Pancreas (tissue), 10 donors: ENCODE data around the gene TICAM1. TPM values are rescaled to one million over a fixed set of nuclear protein-coding genes. Genes with fewer than 3 reads are reported as not detected.
"Not testable (repeated sequence)": the region's sequence is repeated elsewhere in the genome, so short reads cannot be mapped to it uniquely, and the experiment has no call there.

Experiments
- ATAC-seq, 4 donors: fragments of 200-7000 bp; cut with Tn5 transposase; one replicate each; pipeline versions ENCODE4 v1.8.0 to v1.9.1; 2020; ENCODE audit warnings: mild to moderate bottlenecking in 4 of 4, moderate library complexity in 4 of 4
- DNase-seq, 6 donors: peaks; one replicate each; pipeline ENCODE4 v3.0.0-alpha.2; 2020
- FAIRE-seq: peaks from 2 replicates; lab custom pipeline; 2012; peaks lifted over from hg19 to GRCh38; lab: Jason Lieb, UNC
- H3K27ac ChIP-seq, 4 donors: fragments of 200-600 bp; sonication (generic); 1 replicate in 3 of 4; 2 replicates in 1 of 4; pipeline versions ENCODE4 v1.5.0 to v1.8.0; 2020
- H3K27me3 ChIP-seq, 4 donors: fragments of 200-600 bp; one replicate each; pipeline ENCODE4 v1.8.0; 2021
- H3K36me3 ChIP-seq, 3 donors: fragments of 200-600 bp; sonication (generic) in 1 of 3; one replicate each; pipeline versions ENCODE4 v1.5.0 to v1.8.0; 2020 to 2021
- H3K4me1 ChIP-seq, 3 donors: fragments of 200-600 bp; one replicate each; pipeline ENCODE4 v1.8.0; 2021
- H3K4me3 ChIP-seq, 4 donors: fragments of 200-600 bp; sonication (generic) in 2 of 4; one replicate each; pipeline versions ENCODE4 v1.5.0 to v1.8.0; 2020 to 2021
- H3K9me3 ChIP-seq, 4 donors: fragments of 200-600 bp; one replicate each; pipeline ENCODE4 v1.8.0; 2021
- WGBS, 2 donors: extraction: QIAGEN DNeasy Blood & Tissue Kit; methylation state at CpG; one replicate each; pipeline ENCODE4 v1.1.7; 2013; 5-methylcytosine and 5-hydroxymethylcytosine counted together
- intact Hi-C, 3 donors: fragments of 100-400 bp; cut with DNase I; formaldehyde crosslinking; loops; one replicate each; pipeline versions ENCODE4 v1.11.1 to v1.14.2; 2022
- polyA plus RNA-seq, 2 donors: library from polyadenylated mRNA; stranded (reverse); fragments of 200-250 nt; gene quantifications; one replicate each; pipeline ENCODE4 v1.2.3, GENCODE V29; 2013
- total RNA-seq, 6 donors: library from RNA; stranded (reverse); fragmentation: NEBNext Ultra II Directional in 4 of 6; extraction: Animal tissue kit (Norgen Biotek cat#: 25700) in 4 of 6; gene quantifications; one replicate each; pipeline versions ENCODE4 v1.2.1 to v1.2.4, GENCODE V29; 2021 to 2023
- TF ChIP-seq, protein P1 (sequence below), 4 donors: fragments of 200-600 bp; sonication (generic) in 3 of 4; IDR thresholded peaks; one replicate each; pipeline versions ENCODE4 v1.5.0 to v1.8.0; 2021; ENCODE audit warnings: antibody characterized with exemption in 4 of 4
- donor health status: healthy with polysubstance abuse.
- donor health status: DM: no; HTN: no; CAD: no; lungs with moderate emphysema.
- donor health status: DM: no; HTN: no; CAD: no.
- donor health status: control.
- donor health status: control.
- donor health status: Bipolar disorder and iron deficiency.
- donor health status: DM: yes; HTN: yes; CAD: no.
- donor health status: DM: no; HTN: no; CAD: no.
- donor health status: DM: no; HTN: no; CAD: no.
- donor health status: DM: yes; HTN: yes; CAD: no.

Gene TICAM1
- total and polyA plus RNA-seq, 8 donors, result 4.9 to 14.1 (median 7.8) TPM

DNA sequence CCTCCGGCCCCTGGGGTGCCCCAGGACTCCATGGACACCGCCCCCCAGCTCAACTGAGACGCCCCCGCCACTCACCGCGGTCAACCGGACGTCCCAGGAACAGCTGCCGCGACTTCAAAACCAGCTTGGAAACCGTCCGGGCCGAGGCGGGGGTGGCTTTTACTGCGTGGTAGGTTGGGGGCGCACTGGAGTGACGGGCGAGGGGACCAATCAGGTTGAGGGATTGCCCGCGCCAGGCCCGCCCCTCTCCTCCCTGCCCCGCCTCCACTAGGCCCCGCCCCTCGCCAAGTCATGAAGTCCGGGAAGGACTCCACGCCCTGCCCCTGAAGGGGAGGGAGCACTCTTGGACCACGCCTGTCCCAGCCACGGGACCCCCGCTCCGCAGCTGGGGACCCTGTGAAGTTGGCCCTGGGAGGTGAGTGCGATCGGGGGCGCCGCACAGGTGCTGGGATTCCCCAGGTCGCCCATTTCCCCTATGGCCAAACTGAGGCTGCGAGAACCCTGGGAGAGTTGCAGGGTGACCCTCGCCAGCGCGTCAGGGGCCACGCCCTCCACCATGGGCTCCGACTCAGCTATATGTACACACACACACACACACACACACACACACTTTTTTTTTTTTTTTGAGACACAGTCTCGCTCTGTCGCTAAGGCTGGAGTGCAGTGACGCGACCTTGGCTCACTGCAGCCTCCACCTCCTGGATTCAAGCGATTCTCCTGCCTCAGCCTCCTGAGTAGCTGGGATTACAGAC is 36.2 kb upstream of the TICAM1 start, which contains the start of gene PLIN3:
TSS of gene PLIN3 (minus strand) at position 134 of the 752 bp plus-strand sequence. CDS start 6,273 bp downstream, outside the sequence.
- intact Hi-C loops, result no loop called here
- 4% methylated on average over 42 to 44 of the region's 46 CpGs for WGBS, 2 donors
- DNase-seq (peak; percentile 93 to 99 (median 98)), FAIRE-seq (no peak), ATAC-seq (peak; percentile 94 to 97 (median 97))
- H3K9me3 ChIP-seq, result no peaks in the 10 kb centered on the region
- TF ChIP-seq, protein P1, sequence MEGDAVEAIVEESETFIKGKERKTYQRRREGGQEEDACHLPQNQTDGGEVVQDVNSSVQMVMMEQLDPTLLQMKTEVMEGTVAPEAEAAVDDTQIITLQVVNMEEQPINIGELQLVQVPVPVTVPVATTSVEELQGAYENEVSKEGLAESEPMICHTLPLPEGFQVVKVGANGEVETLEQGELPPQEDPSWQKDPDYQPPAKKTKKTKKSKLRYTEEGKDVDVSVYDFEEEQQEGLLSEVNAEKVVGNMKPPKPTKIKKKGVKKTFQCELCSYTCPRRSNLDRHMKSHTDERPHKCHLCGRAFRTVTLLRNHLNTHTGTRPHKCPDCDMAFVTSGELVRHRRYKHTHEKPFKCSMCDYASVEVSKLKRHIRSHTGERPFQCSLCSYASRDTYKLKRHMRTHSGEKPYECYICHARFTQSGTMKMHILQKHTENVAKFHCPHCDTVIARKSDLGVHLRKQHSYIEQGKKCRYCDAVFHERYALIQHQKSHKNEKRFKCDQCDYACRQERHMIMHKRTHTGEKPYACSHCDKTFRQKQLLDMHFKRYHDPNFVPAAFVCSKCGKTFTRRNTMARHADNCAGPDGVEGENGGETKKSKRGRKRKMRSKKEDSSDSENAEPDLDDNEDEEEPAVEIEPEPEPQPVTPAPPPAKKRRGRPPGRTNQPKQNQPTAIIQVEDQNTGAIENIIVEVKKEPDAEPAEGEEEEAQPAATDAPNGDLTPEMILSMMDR (IDR thresholded peaks at IDR 0.05), result no peak
- peak within 1 kb of the TSS; percentile 35 to 82 (median 60) for H3K27ac ChIP-seq
- H3K27me3 ChIP-seq, result no peaks in the 10 kb centered on the region
- H3K4me3 ChIP-seq, result peak within 1 kb of the TSS; percentile 44 to 87 (median 66)
- H3K36me3 ChIP-seq, result no peaks in the 10 kb centered on the region
- H3K4me1 ChIP-seq, result peaks cover 0 to 4% (median 0%) of the 10 kb centered on the region in 3 donors

DNA sequence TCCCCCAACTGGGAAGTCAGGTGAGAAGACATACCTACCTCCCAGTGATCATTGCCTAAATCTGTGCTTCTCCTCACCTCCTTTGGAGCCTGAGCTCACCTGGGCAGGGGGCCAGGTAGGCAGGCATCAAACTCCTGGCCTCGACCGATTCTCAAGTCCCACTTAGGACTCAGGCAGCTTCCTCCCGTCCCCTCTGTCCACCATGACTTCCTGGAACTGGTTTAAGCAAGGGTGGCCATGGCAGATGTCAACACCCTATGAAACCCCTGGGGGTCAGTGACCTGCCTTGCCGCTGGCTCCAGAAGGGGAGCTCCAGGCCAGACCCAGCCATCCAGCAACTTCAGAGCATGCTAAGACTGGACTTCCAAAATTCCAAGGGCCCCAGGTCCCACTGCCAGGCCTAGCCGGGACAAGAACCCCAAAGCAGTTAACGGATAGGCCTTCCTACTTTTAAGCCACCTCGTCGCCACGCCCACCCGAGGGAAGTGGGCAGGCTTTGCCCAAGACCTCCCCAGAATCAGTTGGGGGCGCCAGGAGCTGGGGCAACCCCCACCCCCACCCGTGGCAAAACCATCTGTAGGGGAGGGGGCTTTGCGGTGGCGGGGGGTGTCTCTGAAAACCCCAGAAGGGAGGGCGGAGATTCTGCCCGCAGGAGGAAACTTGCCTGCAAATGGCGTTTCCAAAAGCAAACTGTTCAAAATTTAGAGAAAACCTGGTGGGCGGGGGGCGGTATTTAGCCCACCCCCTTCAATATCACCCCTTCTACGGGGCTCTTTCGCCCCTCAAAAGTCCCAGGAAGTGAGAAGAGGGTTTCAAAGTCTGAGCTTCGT is 35.3 kb upstream of the TICAM1 start:
- intact Hi-C loops, result no loop called here
- Histone ChIP-seq H3K36me3 (no peaks in the 10 kb centered on the region), H3K4me1 (peaks cover 0 to 4% (median 0%) of the 10 kb centered on the region in 3 donors), H3K27ac (peak overlapping the region; percentile 35 to 82 (median 60)), H3K9me3 (no peaks in the 10 kb centered on the region), H3K27me3 (no peaks in the 10 kb centered on the region), H3K4me3 (peak overlapping the region; percentile 44 to 87 (median 66))
- FAIRE-seq, result no peak
- ATAC-seq, result peak in 3 of 4 donors; percentile 36 to 39 (median 37)
- TF ChIP-seq, protein P1 (IDR thresholded peaks at IDR 0.05), result no peak
- peak; percentile 41 to 78 (median 70) for DNase-seq
- 3 to 4% methylated on average over 22 of the region's 22 CpGs for WGBS, 2 donors

DNA sequence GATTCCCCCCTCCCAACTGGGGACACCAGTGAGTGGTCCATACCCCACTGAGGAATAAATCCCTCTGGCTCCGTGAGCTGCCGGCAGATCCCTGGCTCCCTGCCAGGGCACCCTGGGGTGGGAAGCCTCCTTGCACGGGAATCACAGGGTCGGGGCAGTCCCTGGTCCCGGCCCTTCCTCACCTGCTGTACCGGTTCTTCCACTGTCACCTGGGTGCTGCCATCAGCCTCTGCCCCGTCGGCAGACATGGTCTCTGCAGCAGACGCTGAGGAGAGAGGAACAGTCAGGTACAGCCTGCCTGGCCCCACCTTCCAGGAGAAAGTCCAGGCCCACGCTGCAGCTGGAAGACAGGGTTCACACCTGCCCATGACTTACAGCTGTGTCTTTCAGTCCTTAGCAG is 29.6 kb upstream of the TICAM1 start:
- Histone ChIP-seq H3K36me3 (peaks cover 0 to 21% (median 6%) of the 10 kb centered on the region in 3 donors), H3K4me3 (no peak overlapping the region)
- 17 to 21% methylated on average over 10 of the region's 10 CpGs for WGBS, 2 donors

DNA sequence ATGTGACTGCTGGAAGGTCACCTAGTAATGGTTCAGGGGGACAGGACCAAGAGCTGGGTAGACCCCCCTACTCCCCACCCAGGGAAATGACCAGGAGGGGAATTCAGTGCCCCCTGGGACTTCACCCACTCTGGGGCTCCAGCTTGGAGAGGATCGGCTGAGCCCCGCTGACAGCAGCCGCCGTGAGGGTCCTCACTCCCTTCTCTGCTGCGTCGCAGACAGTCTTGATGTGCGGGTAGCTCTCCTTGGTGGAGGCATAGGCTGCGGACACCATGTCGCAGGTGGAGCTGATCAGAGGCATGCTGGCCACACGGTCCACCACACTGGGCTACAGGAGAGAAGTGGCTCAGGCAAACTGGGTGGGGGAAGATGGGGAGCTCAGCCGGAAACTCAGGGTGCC is 28.2 kb upstream of the TICAM1 start:
- TF ChIP-seq, protein P1 (IDR thresholded peaks at IDR 0.05), result no peak
- no peak for FAIRE-seq
- Histone ChIP-seq H3K9me3 (no peaks in the 10 kb centered on the region), H3K27me3 (no peaks in the 10 kb centered on the region), H3K4me3 (no peak overlapping the region), H3K4me1 (peaks cover 0 to 5% (median 0%) of the 10 kb centered on the region in 3 donors), H3K36me3 (peaks cover 0 to 21% (median 6%) of the 10 kb centered on the region in 3 donors), H3K27ac (no peak overlapping the region)
- DNase-seq, result peak in 1 of 6 donors; percentile 66
- ATAC-seq, result no peak
- WGBS, 2 donors, result 96 to 98% methylated on average over 11 of the region's 11 CpGs
- intact Hi-C loops, result loop anchor here in 1 of 3 donors (10.0 kb wide), 1 partner anchor 55 kb away; no protein-coding TSS in a partner anchor

More for the DNA sequence above, 29.6 kb upstream of the TICAM1 start:
- TF ChIP-seq, protein P1 (IDR thresholded peaks at IDR 0.05), result no peak
- peaks cover 0 to 5% (median 0%) of the 10 kb centered on the region in 3 donors for H3K4me1 ChIP-seq
- H3K27me3 ChIP-seq, result no peaks in the 10 kb centered on the region
- H3K9me3 ChIP-seq, result no peaks in the 10 kb centered on the region
- H3K27ac ChIP-seq, result no peak overlapping the region
- DNase-seq (peak in 5 of 6 donors; percentile 18 to 75 (median 51)), ATAC-seq (peak; percentile 33 to 86 (median 62)), FAIRE-seq (no peak)
- intact Hi-C loops, result no loop called here

DNA sequence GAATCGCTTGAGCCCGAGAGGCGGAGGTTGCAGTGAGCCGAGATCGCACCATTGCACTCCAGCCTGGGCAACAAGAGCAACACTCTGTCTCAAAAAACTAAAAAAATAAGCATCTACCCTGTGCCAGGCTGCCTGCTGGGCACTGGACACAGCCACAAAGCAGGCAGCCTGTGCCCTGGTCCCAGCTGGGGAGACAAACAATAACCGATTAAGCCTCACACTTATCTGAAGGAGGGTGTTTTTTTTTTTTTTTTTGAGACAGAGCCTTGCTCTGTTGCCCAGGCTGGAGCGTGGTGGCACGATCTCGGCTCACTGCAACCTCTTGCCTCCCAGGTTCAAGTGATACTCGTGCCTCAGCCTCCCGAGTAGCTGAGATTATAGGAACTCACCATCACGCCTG is 25.0 kb upstream of the TICAM1 start:
- intact Hi-C loops, result loop anchor here in 1 of 3 donors (10.0 kb wide), 1 partner anchor 52 kb away; no protein-coding TSS in a partner anchor
- H3K27me3 ChIP-seq, DNase-seq, H3K27ac ChIP-seq, H3K9me3 ChIP-seq, H3K4me1 ChIP-seq, H3K4me3 ChIP-seq, ATAC-seq, FAIRE-seq: not testable (repeated sequence)
- WGBS, 2 donors, result 73 to 90% methylated on average over 12 of the region's 12 CpGs
- peaks cover 0 to 21% (median 6%) of the 10 kb centered on the region in 3 donors for H3K36me3 ChIP-seq

DNA sequence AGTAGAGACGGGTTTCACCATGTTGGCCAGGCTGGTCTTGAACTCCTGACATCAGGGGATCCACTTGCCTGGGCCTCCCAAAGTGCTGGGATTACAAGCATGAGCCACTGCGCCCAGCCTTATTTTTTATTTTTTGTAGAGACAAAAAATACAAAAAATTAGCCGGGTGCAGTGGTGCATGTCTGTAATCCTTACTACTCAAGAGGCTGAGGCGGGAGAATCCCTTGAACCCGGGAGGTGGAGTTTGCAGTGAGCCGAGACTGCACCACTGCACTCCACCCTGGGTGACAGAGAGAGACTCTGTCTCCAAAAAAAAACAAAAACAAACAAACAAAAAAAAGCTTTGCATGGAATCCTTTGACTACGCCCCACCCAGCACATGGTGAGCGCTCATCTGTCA is 22.0 kb upstream of the TICAM1 start:
- intact Hi-C loops, result loop anchor here in 2 of 3 donors (5.0 to 10.0 kb wide), 2 partner anchors 41 to 49 kb away; no protein-coding TSS in a partner anchor
- H3K4me1 ChIP-seq, H3K27ac ChIP-seq, H3K9me3 ChIP-seq, H3K4me3 ChIP-seq, H3K27me3 ChIP-seq, DNase-seq, ATAC-seq, FAIRE-seq: not testable (repeated sequence)
- peaks cover 0 to 10% (median 0%) of the 10 kb centered on the region in 3 donors for H3K36me3 ChIP-seq
- 89 to 90% methylated on average over 8 of the region's 8 CpGs for WGBS, 2 donors
